Hepatic stellate cell (primary cell): Measurements from ENCODE around the gene ZNF300.
A peak's percentile ranks its signal among the peaks of the same experiment; 100 is the strongest.
"Not testable (repeated sequence)": the region's sequence is repeated elsewhere in the genome, so short reads cannot be mapped to it uniquely, and the experiment has no call there.

ENCODE experiments used
- DNase-seq: peaks from one replicate; pipeline ENCODE4 v3.0.0; 2011; ENCODE audit warnings: low spot score

ZNF300 gene

DNA sequence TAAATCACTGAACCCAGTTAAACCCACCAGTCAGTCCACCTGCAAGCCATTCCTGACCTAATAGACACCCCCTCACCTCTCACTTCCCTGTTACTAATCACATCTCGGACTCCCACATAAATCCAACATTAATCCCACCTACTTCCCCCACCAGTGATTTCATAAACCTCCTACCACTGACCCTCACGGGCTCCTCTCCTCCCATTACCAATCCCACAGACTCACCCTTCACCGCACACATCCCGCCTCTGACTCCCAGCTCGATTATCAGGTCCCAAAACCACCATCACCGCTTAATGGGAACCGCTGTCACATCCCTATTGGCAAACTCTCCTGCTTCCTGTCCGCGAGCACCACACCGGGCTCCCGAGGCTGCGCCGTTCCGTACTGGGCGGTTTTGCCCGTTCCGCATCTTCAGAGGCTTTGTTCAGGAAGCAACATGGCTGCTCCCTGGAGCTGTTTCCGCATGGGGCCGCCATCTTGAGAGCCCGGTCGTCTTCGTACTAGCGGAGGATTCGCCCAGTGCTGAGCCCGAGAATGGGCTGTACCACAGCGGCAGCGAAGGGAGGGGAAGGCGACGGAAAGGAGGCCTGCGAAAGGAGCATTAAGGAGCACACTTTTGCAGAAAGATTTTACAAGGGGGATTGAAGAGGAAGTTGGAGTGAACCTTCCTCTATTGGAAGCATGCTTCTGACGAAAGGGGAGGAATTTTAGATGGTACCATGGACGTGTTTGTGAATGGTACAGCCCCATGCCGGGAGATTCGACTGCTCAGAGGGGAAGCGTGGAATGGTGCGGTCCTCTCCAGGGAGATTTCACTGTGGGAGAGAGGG lies at the start of gene ZNF300:
Gene ZNF300, minus strand, starts transcription at position 502 of the 833 bp plus-strand sequence. CDS start 1,825 bp downstream, outside the sequence.
- peak; percentile 77 for DNase-seq

DNA sequence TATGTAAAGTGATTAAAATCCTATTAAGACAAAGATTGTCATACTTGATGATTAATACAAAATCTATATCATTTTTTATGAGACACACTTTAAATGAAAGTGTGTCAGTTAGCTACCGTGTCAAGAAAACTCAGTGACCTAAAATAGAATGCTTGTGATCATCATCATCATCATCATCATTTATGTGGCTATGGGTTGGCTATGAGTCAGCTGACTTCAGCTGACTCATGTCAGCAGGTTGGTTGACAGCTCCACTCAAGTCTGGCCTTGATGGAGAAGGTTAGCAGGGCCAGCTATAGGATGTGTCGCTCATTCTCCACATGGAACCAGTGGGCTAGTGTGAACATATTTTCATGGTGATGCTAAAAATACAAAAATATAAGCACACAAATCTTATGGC lies 43.8 kb upstream of the ZNF300 start:
- DNase-seq = no peak

DNA sequence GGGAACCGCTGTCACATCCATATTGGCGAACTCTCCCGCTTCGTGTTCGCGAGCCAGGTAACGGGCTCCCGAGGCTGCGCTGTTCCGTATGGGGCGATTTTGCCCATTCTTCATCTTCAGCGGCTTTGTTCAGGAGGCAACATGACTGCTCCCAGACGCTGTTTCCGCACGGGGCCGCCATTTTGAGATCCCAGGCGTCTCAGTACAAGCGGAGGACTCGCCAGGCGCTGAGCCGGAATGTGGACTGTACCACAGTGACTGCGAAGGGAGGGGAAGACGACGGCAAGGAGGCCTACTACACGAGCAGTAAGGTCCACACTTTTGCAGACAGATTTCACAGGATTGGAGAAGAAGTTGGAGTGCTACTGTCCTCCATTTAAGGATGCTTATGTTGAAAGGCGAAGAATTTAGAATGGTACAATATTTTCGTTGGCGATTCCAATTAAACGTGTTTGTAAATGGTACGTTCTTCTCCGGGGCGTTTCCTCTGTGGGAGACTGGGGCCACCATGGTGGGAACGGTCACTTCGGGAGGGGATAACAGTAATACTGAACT lies 41.6 kb upstream of the ZNF300 start:
- DNase-seq = peak; percentile 22

DNA sequence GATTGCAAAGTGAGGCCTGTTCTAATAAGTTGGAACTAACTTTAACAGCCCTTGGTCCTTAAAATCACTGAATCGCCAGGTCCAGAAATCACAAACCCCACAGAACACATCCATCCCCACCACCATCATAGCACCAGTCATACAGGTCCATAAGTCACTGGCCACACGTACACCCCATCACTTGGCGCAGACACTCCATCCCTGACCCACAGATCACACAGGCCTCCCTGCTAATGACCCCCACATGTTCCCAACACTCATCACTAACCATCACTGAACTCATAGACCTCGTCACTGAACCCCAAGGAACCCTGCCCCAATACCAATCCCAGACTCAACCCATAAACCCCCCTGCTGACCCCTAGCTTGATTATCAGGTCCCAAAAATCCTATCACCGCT lies 41.2 kb upstream of the ZNF300 start:
- no peak for DNase-seq

DNA sequence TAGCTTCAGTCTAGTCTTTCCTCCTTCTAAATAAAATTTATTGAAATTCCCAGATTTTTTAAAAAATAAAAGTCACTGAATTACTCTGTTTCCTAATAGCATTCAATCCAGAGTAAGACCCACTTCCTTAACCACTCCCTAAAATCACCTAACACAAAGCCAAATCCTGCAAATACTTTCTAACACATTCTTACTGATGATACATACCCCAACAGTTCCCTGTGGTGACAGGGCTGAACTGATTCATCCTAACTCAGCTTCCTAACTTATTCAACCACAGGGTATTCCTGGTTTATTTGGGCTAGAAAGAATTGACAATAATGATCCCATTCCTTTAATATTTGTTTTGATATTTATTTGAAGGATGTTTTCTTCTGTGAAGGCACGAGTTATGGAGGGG lies 40.7 kb upstream of the ZNF300 start:
- DNase-seq = no peak

DNA sequence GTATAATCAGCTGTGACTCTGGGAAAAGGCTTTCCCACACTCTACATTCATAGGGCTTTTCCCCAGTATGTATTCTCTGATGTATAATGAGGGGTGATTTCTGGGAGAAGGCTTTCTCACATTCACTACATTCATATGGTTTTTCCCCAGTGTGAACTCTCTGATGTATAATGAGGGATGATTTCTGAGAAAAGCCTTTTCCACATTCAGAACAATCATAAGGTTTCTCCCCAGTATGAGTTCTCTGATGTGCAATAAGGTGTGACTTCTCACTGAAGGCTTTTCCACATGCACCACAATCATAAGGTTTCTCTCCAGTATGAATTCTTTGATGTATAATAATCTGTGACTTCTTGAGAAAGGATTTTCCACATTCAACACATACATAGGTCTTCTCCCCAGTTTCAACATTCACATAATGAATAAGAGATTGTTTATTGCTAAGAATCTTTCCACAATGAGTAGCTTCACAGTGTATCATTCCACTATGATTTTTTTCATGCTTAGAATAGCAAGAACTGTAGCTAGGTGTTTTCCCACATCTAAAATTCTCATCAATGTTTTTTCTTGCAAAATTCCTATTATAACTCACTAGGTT lies 26.7 kb upstream of the ZNF300 start:
- DNase-seq = no peak

DNA sequence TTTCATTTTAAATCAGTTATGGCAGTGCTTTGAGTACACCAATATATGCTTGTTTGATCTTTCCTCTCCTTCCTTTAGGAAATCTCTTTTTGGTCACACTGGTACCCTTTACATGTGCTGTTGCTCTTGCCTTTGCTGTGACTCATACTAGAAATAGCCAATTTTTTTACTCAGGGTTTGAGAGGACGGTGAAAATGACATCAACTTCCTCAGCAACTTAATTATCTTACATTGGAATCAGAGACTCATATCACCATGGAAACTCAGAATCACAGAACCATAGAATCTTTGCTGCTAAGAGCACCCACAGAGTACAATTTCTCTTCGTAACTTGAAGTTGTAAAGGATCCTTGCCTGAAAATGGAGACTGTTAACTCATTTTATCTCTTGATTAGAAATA lies 13.8 kb upstream of the ZNF300 start:
- DNase-seq = peak; percentile 7

DNA sequence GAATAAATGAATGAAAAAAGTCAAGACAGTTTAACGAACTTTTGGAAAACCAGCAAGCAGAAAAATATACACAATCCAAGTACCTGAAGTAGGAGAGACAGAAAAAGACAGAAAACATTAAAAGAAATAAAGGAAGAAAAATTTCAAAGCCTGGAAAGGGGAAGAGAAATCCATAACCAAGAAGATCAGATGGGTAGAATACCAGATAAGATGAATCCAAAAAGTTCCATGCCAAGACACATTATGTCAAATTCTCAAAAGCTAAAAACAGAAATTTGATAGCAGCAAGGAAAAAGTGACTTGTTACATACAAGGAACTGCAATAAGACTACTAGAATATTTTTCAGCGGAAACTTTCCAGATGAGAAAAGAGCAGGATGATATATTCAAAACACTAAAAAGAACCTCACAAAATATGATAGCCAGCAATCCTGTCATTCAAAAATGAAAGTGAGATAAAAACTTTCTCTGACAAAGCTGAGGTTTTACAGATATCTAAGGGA lies 7.6 kb upstream of the ZNF300 start:
- no peak for DNase-seq

DNA sequence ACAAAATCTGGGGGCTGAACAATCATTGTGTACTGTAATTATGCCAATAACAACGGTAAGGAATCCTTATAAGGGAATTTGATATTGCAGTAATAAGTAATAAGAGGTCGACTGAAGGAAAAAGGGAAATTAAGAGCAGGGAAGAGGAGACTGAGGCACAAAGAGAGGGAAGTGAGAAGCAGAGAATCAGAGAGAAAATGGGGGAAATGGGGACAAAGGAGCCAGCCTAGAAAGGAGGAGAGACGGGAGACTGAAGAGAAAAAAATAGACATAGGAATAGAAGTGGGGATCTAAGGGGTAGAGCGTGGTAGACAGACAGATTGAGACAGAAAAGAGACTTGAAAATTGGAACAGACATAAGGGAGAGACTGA lies 518 bp upstream of the ZNF300 start:
- no peak for DNase-seq

DNA sequence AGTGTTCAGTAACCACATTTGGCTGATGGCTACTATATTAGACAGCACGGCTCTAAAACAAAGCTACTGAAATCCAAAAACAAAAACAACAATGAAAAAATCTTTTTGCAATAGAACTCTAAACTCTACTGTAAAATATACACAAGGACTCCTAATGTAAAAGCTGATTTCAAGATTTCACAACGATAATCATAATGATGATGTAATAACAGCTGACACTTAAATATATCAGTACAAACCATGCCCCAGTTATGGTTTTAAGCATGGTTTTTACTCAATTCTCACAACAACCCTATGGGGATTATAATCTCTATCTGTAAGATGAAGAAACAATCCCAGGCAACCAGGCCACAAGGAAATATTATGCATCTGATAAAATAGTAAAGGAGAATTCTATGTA lies 3.3 kb downstream of the ZNF300 start:
- no peak for DNase-seq

DNA sequence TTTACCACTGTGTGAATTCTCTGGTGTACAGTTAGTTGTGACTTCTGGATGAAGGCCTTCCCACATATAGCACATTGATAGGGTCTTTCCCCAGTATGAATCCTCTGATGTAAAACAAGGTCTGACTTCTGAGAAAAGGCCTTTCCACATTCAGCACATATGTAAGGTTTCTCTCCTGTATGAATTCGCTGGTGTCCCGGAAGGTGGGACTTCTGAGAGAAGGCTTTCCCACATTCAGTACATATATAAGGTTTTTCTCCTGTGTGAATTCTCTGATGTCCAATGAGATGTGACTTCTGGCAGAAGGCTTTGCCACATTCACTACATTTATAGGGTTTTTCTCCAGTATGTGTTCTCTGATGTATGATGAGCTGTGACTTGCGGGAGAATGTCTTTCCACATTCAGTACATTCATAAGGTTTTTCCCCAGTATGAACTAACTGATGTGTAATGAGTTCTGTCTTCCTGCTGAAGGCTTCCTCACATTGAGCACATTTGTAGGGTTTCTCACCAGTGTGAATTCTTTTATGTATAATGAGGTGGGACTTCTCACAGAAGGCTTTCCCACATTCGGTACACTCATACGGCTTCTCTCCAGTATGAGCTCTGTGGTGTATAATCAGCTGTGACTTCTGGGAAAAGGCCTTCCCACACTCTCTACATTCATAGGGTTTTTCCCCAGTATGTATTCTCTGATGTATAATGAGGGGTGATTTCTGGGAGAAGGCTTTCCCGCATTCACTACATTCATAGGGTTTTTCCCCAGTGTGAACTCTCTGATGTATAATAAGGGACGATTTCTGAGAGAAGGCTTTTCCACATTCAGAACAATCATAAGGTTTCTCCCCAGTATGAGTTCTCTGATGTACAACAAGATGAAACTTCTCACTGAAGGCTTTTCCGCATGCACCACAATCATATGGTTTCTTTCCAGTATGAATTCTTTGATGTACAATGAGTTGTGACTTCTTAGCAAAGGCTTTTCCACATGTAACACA lies 9.1 kb downstream of the ZNF300 start:
- DNase-seq = no peak

DNA sequence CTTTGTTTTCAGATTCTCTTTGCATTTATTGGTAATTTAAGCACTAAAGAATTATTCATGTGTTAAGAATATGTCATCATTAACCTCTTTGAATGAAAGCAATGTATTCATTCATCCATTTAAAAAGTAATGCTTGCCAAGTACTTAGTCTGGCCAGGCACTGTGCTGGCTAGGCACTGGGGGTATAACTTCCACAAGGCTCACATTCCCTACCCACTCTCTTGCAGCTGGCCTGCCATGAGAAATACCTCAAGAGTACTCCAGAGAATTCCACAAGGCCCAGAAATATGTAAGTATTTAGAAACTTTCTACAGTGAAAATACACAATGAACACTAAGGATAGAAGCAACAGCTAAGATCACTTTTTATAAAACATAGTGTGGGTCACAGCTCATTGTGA lies 25.4 kb downstream of the ZNF300 start:
- no peak for DNase-seq

DNA sequence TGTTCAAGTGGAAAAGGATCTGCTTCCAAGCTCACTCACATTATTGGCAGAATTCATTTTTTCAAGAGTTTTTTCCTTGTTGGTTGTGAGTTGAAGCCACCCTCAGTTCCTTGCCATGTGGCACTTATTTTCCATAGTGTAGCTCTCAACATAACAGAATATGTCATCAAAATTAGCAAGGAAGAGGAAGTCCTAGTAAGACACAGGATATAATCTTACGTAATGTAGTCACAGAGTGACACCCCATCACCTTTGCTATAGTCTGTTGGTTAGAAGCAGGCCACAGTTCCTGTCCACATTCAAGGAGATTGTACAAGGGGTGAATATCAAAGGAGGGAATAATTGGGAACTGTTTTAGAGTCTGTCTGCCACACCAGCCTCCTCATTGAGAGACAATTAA lies 42.7 kb downstream of the ZNF300 start:
- DNase-seq = no peak

DNA sequence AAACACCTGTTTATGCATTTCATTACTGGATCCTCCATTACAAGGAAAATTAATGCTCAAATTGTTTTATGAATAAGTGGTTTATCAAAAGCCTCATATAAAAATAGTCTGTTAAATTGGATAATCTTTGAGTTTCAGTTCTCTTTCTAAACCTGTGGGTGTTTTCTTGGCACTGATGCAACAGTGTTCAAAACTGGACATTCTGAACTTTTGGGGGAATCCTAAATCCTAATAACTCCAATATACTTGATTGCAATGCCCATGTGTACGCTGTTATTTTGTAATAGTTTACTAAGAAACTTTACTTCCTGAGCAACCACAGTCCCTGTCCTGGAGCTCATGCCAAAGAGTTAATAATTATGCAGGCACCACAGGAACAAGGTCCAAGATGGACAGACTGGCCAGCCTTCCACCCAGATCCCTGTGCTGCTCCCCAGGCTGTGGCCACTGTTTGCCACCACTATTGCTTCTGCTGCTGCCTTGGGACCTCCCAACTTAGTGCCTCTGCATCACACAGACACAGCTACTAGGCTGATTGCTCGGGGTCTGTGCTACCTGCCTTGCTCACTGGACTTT lies 44.4 kb downstream of the ZNF300 start:
- DNase-seq = no peak

DNA sequence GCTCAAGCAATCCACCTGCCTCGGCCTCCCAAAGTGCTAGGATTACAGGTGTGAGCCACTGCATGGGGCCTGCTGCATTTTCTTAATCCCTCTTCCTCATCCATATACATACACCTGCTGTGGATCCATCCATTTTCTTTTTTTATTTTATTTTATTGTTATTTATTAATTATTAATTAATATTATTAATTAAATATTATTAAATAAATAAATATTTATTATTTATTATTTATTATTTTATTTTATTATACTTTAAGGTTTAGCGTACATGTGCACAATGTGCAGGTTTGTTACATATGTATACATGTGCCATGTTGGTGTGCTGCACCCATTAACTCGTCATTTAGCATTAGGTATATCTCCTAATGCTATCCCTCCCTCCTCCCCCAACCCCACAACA lies 48.1 kb downstream of the ZNF300 start:
- not testable (repeated sequence) for DNase-seq

DNA sequence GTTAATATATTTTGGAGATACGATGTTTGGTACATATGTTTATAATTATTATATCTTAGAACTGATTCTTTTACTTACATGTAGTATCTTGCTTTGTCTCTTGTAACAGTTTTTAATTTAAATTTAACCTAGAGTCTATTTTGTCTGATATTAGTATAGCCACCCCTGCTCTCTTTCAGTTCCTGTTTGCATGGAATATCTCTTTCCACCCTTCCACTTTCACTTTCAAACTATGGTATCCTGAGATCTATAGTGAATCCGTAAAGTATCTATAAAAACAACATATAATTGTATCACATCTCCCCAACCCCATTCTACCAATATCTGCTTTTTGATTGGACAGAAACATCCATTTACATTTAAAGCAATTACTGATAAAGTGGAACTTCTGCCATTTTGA lies 51.2 kb downstream of the ZNF300 start:
- no peak for DNase-seq

DNA sequence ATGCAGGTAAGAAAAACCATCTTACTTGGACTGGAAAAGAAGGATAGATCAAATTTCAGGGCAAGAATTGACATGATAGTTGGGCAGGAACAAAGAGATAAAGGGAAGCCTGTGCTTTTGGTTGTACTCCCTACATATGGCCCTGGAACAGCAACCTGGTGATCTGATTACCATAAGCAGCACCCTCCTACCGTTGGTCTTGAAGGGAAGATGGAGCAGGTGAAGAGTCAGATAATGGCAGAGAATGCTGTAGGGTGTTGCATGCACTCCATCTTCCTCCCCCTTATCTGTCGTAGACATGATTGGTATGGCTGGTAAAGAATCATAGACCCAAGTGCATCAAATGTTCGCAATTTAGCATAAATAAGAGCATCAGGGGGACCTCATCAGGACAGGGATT lies 53.7 kb downstream of the ZNF300 start:
- no peak for DNase-seq

DNA sequence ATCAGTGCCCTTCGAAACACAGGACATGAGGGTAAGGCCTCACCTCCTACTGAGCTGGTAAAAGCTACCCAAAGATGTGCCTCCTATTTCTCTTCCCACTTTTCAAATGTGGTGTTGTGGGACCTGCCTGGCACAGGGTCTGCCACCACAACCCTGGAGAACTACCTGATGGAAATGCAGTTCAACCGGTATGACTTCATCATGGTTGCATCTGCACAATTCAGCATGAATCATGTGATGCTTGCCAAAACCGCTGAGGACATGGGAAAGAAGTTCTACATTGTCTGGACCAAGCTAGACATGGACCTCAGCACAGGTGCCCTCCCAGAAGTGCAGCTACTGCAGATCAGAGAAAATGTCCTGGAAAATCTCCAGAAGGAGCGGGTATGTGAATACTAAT lies 56.5 kb downstream of the ZNF300 start:
- no peak for DNase-seq

DNA sequence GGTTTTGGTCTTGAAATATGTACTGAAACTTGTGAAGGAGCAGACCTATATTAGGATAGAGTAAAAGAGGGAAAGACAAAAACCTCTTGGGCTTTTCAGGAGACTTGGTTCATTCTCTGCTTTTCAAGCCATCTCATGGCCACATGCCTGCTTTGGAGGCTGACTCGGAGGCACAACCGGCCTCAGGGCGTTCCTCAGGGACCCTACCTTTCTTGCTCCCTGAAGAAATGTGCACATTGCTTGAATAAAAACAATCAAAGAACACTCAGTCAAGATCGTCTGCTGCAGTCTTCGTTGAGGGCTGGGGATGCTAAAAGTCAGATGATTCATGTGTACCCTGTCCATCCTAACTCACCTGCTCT lies 57.5 kb downstream of the ZNF300 start:
- no peak for DNase-seq

DNA sequence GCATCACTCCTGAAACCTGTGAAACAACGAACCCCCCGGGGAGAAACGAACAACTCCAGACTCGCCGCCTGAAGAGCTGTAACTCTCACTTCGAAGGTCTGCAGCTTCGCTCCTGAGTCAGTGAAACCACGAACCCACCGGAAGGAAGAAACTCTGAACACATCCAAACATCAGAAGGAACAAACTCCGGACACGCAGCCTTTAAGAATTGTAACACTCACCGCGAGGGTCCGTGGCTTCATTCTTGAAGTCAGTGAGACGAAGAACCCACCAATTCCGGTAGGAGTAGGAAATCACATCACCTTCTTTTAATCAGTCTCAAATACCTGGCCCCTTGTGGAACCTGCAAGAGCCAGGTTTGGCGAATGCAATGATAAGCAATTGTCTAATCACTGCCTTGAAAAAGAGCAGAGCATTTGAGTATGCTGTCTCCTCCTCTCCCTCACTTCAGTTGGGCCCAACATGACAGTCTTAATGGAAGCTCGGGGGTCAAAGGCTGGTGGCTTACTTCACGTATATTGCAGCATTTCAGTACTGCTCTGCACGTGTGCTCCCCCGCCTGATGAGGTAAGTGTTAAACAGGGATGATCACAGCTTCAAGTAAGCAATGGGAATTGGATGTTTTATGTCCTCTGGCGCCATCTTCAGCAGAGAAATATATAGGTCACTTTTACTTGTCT lies 58.0 kb downstream of the ZNF300 start:
- peak; percentile 43 for DNase-seq

DNA sequence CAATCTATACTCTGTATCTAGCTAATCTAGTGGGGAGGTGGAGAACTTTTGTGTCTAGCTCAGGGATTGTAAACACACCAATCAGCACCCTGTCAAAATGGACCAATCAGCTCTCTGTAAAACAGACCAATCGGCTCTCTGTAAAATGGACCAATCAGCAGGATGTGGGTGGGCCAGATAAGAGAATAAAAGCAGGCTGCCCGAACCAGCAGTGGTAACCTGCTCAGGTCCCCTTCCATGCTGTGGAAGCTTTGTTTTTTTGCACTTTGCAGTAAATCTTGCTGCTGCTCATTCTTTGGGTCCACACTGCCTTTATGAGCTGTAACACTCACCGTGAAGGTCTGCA lies 58.5 kb downstream of the ZNF300 start, which contains the start of gene IRGM:
Gene IRGM, plus strand, starts transcription at position 214 of the 346 bp plus-strand sequence. CDS start 1,603 bp downstream, outside the sequence.
- DNase-seq = not testable (repeated sequence)
